SU-DHL-6 (cell line): ENCODE results near the gene NAPEPLD.

Source experiments
- EZH2phosphoT487 ChIP-seq: fragments of 200-600 bp; sonication (generic), shearing (Covaris generic); conservative IDR thresholded peaks from 2 replicates; pipeline ENCODE4 v1.6.1; 2018; ENCODE audit warnings: mild to moderate bottlenecking, antibody characterized with exemption, low read length, moderate library complexity, mixed read lengths
- TF ChIP-seq, protein P1 (sequence below): fragments of 200-600 bp; sonication (generic); IDR thresholded peaks from one replicate; pipeline ENCODE4 v1.5.1; 2017; ENCODE audit warnings: antibody characterized with exemption, mild to moderate bottlenecking, low read length, moderate library complexity; ENCODE audit not compliant: insufficient read depth, poor library complexity, severe bottlenecking

DNA sequence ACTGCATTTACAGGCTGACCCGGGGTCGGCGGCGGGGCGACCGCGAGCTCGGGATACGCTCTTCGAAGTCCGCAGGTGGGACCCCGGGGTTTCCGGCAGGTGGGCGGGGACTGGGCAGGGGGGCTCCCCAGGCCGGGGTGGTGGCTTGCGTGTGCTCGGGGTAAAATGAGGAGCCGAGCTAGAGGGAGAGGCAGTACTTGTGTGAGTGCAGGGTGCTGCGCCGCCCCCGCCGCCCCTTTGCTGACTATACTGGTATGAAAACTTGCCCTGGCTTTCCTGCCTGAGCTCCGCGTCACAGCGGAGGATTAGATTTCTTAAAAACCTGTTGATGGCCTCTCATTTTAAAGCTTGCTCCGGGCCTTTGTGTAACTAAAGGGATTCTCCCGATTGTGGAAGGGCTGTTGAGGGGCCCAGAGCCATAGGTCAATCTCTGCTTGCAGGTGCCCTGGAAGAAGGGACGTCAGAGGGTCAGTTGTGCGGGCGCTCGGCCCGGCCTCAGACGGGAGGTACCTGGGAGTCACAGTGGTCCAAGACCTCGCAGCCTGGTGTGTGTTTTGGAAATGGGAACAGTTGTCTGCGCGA is 73.5 kb downstream of the NAPEPLD start:
- TF ChIP-seq, protein P1, sequence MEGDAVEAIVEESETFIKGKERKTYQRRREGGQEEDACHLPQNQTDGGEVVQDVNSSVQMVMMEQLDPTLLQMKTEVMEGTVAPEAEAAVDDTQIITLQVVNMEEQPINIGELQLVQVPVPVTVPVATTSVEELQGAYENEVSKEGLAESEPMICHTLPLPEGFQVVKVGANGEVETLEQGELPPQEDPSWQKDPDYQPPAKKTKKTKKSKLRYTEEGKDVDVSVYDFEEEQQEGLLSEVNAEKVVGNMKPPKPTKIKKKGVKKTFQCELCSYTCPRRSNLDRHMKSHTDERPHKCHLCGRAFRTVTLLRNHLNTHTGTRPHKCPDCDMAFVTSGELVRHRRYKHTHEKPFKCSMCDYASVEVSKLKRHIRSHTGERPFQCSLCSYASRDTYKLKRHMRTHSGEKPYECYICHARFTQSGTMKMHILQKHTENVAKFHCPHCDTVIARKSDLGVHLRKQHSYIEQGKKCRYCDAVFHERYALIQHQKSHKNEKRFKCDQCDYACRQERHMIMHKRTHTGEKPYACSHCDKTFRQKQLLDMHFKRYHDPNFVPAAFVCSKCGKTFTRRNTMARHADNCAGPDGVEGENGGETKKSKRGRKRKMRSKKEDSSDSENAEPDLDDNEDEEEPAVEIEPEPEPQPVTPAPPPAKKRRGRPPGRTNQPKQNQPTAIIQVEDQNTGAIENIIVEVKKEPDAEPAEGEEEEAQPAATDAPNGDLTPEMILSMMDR: no peak
- no peak for TF ChIP-seq EZH2phosphoT487
